AG09309 (cell line): ENCODE results near the gene COL19A1.

ENCODE experiments used
- DNase-seq: peaks from one replicate; pipeline ENCODE4 v3.0.0-alpha.2; 2010; ENCODE audit warnings: low read depth
- H3K4me3 ChIP-seq: 2 replicates; pipeline ENCODE4 v1.5.1; 2011; ENCODE audit warnings: mild to moderate bottlenecking, low read depth, low read length, moderate library complexity; ENCODE audit not compliant: control insufficient read depth
- CTCF ChIP-seq: IDR thresholded peaks from 2 replicates; pipeline ENCODE4 v1.5.1; 2011; ENCODE audit warnings: mild to moderate bottlenecking, low read depth, low read length, inconsistent platforms; ENCODE audit not compliant: insufficient read depth, control insufficient read depth; ENCODE audit errors: missing control alignments

Gene COL19A1

GRCh38 chr6:69980624-69981023, 114.3 kb downstream of the COL19A1 start:
- no peak for DNase-seq
- H3K4me3 ChIP-seq, result no peak overlapping the region

GRCh38 chr6:69984506-69984905, 118.2 kb downstream of the COL19A1 start:
- no peak for TF ChIP-seq CTCF
- no peak for DNase-seq
- H3K4me3 ChIP-seq, result no peak overlapping the region

More at GRCh38 chr6:69980624-69981023, 114.3 kb downstream of the COL19A1 start:
- TF ChIP-seq CTCF, result no peak

GRCh38 chr6:69985180-69985579, 118.8 kb downstream of the COL19A1 start:
- no peak for DNase-seq
- TF ChIP-seq CTCF, result no peak
- no peak overlapping the region for H3K4me3 ChIP-seq

GRCh38 chr6:69987550-69987949, 121.2 kb downstream of the COL19A1 start:
- no peak overlapping the region for H3K4me3 ChIP-seq
- no peak for TF ChIP-seq CTCF
- no peak for DNase-seq

- no peak for TF ChIP-seq CTCF
- DNase-seq, result no peak
- no peak overlapping the region for H3K4me3 ChIP-seq
Measured at GRCh38 chr6:69988458-69989126, 122.2 kb downstream of the COL19A1 start.

GRCh38 chr6:69994251-69994650, 127.9 kb downstream of the COL19A1 start:
- no peak for TF ChIP-seq CTCF
- H3K4me3 ChIP-seq, result no peak overlapping the region
- DNase-seq, result no peak
